NT2/D1 (cell line): ENCODE measurements around the gene LPA.
"Not testable (repeated sequence)": the region's sequence is repeated elsewhere in the genome, so short reads cannot be mapped to it uniquely, and the experiment has no call there.

Experiments
- DNase-seq: peaks from one replicate; pipeline ENCODE4 v3.0.0-alpha.2; 2011; ENCODE audit warnings: low read depth, low spot score
- H3K27me3 ChIP-seq: 2 replicates; pipeline ENCODE4 v1.6.0; 2011; ENCODE audit warnings: mild to moderate bottlenecking; ENCODE audit not compliant: insufficient read length, insufficient read depth
- H3K36me3 ChIP-seq: 2 replicates; pipeline ENCODE4 v1.6.1; 2011; ENCODE audit warnings: mild to moderate bottlenecking, low read length, mixed read lengths; ENCODE audit not compliant: insufficient read depth, insufficient read length
- H3K4me1 ChIP-seq: 2 replicates; pipeline ENCODE4 v1.5.1; 2011; ENCODE audit not compliant: insufficient read depth, insufficient read length
- H3K4me3 ChIP-seq: 2 replicates; pipeline ENCODE4 v1.5.1; 2011; ENCODE audit warnings: low read depth; ENCODE audit not compliant: insufficient read length
- H3K9ac ChIP-seq: 2 replicates; pipeline ENCODE4 v1.6.0; 2011; ENCODE audit warnings: low read depth; ENCODE audit not compliant: insufficient read length
- H3K9me3 ChIP-seq: 2 replicates; pipeline ENCODE4 v1.5.1; 2011; ENCODE audit warnings: mild to moderate bottlenecking, low read length; ENCODE audit not compliant: insufficient read depth
- SUZ12 ChIP-seq: IDR thresholded peaks from 2 replicates; pipeline ENCODE4 v1.6.1; 2011; ENCODE audit not compliant: insufficient read length, insufficient read depth; ENCODE audit errors: extremely low read depth
- YY1 ChIP-seq: IDR thresholded peaks from 2 replicates; pipeline ENCODE4 v1.6.1; 2011; ENCODE audit not compliant: insufficient read length, insufficient read depth
- ZNF274 ChIP-seq: IDR thresholded peaks from 2 replicates; pipeline ENCODE4 v1.6.1; 2011; ENCODE audit warnings: mild to moderate bottlenecking, low read depth, low read length

The LPA gene

DNA sequence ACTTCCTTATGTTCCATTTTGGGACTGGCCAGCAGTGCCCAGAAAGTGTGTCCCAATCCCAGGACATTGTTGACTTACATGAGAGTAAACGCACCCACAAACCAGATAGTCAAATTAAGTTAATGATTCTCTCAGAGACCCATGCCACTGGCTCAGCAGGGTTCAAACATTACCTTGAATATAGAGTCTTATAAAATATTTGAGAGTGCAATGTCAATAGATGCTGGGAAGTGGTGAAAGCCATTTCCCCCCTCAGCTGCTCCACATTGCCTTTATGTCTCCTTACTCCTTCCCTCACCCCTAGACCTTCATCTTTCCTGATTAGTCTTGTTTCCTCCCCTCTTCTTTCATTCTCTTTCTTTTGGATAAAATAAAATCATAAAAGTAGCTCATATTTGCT, at the start of gene LPA:
Gene LPA, minus strand, starts transcription at position 78 of the 400 bp plus-strand sequence. Its CDS starts 61 bp downstream, at position 17.
- H3K4me1 ChIP-seq, H3K27me3 ChIP-seq, H3K9me3 ChIP-seq, H3K9ac ChIP-seq, H3K4me3 ChIP-seq, H3K36me3 ChIP-seq, DNase-seq: not testable (repeated sequence)

GRCh38 chr6:160708993-160709392, 44.9 kb upstream of the LPA start:
- not testable (repeated sequence) for H3K9ac ChIP-seq, DNase-seq, H3K9me3 ChIP-seq, H3K4me3 ChIP-seq, H3K27me3 ChIP-seq, H3K36me3 ChIP-seq, H3K4me1 ChIP-seq

GRCh38 chr6:160704688-160705087, 40.6 kb upstream of the LPA start:
- H3K9me3 ChIP-seq, DNase-seq, H3K27me3 ChIP-seq, H3K4me3 ChIP-seq, H3K4me1 ChIP-seq, H3K36me3 ChIP-seq, H3K9ac ChIP-seq: not testable (repeated sequence)

GRCh38 chr6:160701918-160702680, 38.0 kb upstream of the LPA start, which contains the start of gene PLG:
PLG (plus strand) TSS chr6:160702244; CDS start chr6:160702305, 61 bp downstream.
- not testable (repeated sequence) for H3K9ac ChIP-seq, H3K27me3 ChIP-seq, H3K4me1 ChIP-seq, DNase-seq, H3K9me3 ChIP-seq, H3K4me3 ChIP-seq, H3K36me3 ChIP-seq

DNA sequence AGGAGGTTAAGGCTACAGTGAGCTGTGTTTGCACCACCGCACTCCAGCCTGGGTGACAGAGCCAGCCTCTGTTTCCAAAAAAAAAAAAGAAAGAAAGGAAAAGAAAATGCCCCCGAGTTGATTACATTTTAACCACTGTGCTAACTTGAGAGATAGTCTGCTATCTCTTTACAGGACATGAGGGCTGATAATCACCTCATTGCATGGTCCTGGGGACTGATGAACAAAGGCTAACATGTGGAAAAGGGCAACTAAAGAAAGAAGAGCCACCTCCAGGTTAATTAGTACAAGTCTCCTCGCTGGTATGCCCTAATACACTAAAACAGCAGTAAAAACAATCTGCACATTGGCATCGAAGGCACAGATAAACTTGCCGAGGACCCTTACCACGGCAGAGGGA, 33.8 kb upstream of the LPA start:
- Histone ChIP-seq H3K4me1 (no peaks in the 10 kb centered on the region), H3K4me3 (no peak overlapping the region), H3K36me3 (no peaks in the 10 kb centered on the region), H3K9ac (no peak overlapping the region), H3K27me3 (no peaks in the 10 kb centered on the region), H3K9me3 (no peaks in the 10 kb centered on the region)
- DNase-seq, result no peak
- no peak for TF ChIP-seq SUZ12

GRCh38 chr6:160696884-160697283, 32.8 kb upstream of the LPA start:
- not testable (repeated sequence) for DNase-seq, H3K36me3 ChIP-seq, H3K9me3 ChIP-seq, H3K4me3 ChIP-seq, H3K4me1 ChIP-seq, H3K9ac ChIP-seq, H3K27me3 ChIP-seq

GRCh38 chr6:160695622-160696021, 31.5 kb upstream of the LPA start:
- not testable (repeated sequence) for H3K4me1 ChIP-seq, H3K4me3 ChIP-seq

GRCh38 chr6:160695025-160695424, 30.9 kb upstream of the LPA start:
- not testable (repeated sequence) for H3K9me3 ChIP-seq

More at GRCh38 chr6:160695622-160696021, 31.5 kb upstream of the LPA start:
- not testable (repeated sequence) for H3K9me3 ChIP-seq, DNase-seq, H3K9ac ChIP-seq, H3K36me3 ChIP-seq, H3K27me3 ChIP-seq

DNA sequence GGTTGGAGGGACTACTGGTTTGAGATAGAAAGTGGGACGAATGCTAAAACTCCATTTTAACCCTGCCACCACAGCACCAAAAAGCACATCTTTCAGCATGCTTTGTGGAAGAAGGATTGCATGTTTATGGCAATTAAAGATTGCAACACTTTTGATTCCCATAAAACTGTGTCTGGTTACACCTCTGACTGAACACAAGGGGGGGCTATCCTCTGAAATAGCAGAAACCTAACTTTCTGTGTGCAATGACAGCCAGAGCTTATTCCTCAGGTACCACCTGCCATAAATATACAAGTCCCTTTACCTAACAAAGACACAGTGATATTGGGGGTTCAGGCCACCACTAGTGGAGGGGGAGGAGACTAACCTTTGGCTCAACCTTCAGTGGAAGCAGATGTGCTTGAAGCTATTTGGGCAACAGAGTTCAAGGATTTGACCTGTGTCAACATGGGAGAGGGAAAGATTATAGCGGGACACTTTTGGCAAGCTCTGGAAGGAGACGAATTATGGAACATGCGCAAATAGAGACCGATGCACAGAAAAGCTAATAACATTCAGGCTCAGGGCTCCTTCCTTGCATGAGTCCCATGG, 28.4 kb upstream of the LPA start:
- Histone ChIP-seq H3K4me3 (no peak overlapping the region), H3K4me1 (no peaks in the 10 kb centered on the region), H3K36me3 (no peaks in the 10 kb centered on the region), H3K9me3 (no peaks in the 10 kb centered on the region), H3K27me3 (no peaks in the 10 kb centered on the region), H3K9ac (no peak overlapping the region)
- TF ChIP-seq YY1 (no peak), ZNF274 (no peak), SUZ12 (no peak)
- no peak for DNase-seq

More at GRCh38 chr6:160695025-160695424, 30.9 kb upstream of the LPA start:
- H3K36me3 ChIP-seq, H3K4me1 ChIP-seq, H3K4me3 ChIP-seq, H3K9ac ChIP-seq, H3K27me3 ChIP-seq, DNase-seq: not testable (repeated sequence)
